T-helper 2 cell (primary cell): Measurements from ENCODE around the gene USP54.

Experiments
- DNase-seq, 5 experiments: peaks; one replicate each; pipeline versions ENCODE4 v3.0.0 to v3.0.0-alpha.2; 2012 to 2022

USP54 gene

DNA sequence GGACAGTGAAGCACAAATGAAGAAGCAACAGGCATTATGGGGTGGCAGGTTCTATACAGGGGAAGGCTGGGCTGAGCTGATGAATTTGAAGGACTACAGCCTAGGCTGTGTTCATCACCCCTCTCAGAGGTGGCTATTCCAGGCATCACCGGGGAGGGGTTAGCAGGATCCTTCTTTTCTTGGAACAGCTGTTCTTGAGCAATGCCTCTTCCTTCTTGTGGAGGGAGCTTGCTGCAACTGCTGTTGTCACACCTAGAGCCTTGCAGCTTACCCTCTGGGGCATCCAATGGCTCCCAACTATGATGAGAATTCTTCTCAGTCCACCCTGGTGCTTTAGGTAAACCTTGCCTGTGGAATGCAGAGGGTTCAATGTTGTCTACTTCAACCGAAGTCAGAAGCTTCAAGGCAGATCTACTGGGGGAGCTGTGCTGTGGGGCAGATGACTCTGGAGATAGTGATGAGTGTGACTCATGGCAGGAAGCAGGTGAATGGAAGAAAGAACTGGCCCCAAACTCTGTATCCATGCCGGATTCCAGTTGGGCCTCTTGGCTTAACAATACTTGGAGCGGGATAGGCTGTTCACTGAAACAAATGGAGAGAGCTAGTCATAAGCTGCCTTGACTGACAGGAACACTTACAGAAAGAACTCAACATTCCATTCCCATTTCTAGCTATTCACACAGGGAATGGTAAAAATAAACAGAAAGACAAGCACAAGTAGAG lies 73.8 kb downstream of the USP54 start:
- no peak for DNase-seq

DNA sequence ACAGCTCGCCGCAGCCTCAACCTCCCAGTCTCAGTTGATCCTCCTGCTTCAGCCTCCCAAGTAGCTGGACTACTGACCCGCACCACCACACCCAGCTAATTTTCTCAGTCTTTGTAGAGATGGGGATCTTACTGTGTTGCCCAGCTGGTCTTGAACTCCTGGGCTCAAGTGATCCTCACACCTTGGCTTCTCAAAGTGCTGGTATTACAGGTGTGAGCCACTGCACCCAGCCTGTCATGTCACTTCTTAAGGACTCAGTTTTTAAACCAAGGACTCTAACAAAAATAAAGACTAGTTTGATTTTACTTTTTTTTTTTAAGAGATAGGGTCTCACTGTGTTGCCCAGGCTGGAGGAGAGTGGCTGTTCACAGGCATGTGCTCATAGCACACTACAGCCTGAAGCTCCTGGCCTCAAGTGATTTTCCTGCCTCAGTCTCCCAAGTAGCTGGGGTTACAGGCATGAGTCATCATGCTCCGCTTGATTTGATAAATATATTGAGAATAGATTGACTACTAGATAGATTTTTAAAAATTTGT lies 78.9 kb downstream of the USP54 start:
- no peak for DNase-seq

- DNase-seq: peak in 1 of 5 experiments; percentile 74
Observed at GRCh38 chr10:73509695-73510094, 81.4 kb downstream of the USP54 start.

GRCh38 chr10:73506491-73506890 lies 84.7 kb downstream of the USP54 start:
- DNase-seq: no peak

DNA sequence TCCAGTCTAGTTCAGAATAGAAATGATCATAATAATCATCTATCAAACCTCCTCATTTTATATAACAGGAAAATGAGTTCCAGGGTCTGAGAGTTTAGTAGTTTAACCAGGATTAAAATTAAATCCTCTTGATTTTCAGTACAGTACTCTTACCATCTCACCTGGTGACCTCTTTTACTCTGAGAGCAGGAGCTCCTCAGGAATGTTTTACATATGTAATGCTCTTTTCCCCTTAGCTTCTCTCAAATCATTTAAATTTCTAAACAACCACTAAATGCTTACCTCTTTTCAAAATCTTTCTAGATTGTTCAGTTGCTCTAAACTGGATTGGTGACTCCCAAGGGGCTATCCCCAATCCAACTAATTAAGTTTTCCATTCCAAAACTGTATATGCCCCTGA lies 85.1 kb downstream of the USP54 start:
- DNase-seq: no peak

- DNase-seq: no peak
Observed at GRCh38 chr10:73503037-73503436, 88.1 kb downstream of the USP54 start.

GRCh38 chr10:73501651-73502050 lies 89.5 kb downstream of the USP54 start:
- DNase-seq: no peak

- no peak for DNase-seq
Observed at GRCh38 chr10:73497623-73498022, 93.5 kb downstream of the USP54 start.

- peak; percentile 79 to 98 (median 87) for DNase-seq
Observed at GRCh38 chr10:73495884-73496674, 95.1 kb downstream of the USP54 start, which contains the start of gene PPP3CB. PPP3CB (minus strand) TSS chr10:73496024; CDS start chr10:73495889, 135 bp downstream.

- DNase-seq: peak; percentile 75 to 97 (median 86)
Observed at GRCh38 chr10:73495226-73495883, 95.8 kb downstream of the USP54 start.

DNA sequence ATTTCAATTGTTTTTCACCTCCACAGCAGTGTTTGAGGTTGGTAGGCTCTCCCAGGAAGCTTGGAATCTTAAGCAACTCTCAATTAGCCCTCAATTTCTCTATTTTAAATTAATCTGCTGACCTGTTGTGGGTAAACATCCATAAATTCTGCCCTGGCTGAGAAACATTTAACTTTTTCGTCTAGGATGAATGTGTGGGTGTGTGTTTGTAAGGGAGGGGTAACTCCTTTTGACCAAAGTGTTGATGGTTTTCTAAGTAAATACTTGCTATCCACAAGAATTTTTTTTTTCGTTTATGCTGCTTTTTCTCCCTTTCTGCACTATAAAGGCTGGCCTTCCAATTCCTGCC lies 96.3 kb downstream of the USP54 start:
- no peak for DNase-seq

DNA sequence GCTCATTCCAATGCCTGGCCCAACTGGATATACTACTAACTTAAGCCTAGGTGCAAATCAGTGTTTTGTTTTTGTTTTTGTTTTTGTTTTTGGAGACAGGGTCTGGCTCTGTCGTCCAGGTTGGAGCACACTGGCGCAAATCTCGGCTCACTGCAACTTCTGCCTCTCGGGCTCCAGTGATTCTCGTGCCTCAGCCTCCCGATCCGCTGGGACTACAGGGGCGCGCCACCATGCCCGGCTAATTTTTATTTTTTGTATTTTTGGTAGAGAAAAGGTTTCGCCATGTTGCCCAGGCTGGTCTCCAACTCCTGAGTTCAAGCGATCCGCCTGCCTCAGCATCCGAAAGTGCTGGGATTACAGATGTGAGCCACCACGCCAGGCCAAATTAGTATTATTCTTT lies 96.9 kb downstream of the USP54 start:
- no peak for DNase-seq

DNA sequence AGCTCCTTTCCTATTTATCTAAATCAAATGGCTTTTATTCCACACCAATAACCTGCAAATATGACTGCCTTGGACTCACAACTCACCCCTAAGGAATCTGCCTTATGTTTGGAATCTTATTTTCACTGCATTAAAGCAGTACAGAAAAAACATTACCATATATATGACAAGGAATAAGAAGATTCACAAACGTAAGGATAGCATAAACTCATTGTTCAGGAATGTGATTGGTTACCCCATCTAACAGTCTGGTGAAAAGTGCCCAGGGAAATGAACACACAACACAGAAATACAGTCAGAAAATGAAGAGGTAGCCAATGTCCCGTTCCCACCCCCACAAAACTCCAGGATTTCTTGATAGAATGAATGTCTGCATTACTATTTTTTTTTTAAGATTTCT lies 97.4 kb downstream of the USP54 start:
- DNase-seq: no peak

DNA sequence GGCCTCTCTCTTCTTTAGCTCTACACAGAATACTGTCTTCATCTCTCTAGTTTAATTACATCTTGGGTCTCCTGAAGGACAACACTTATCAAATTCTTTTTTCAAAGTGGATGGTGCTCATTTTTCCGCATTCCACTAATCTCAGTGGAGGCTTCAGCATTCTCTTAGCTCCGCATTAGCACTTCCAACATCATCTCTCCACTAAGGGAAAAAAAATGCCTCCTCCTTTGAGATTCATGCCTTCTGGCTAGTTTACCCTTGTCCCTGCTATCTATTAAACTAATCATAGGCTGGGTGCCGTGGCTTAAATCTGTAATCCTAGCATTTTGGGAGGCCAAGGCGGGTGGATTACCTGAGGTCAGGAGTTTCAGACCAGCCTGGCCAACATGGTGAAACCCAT lies 104.5 kb downstream of the USP54 start:
- no peak for DNase-seq

DNA sequence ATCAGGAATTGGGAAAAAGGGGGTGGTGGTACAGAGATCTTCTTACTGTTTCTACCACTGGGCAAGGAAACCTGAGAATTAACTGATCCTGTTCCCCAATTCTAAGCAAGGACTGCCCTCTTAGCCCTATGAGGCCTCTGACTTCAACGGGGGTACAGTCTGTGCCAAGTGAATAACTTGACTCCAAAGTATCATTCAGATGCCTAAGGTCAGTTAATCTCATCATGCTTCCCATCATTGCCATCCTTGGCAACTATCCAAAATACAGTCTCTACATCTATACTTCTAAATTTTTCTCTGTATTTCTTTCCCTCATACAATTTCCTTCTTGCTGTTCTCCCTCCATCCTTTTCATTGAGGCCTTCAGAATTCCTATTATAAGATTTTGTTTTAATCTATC lies 105.8 kb downstream of the USP54 start:
- no peak for DNase-seq

GRCh38 chr10:73480158-73480557 lies 111.0 kb downstream of the USP54 start:
- DNase-seq: peak in 1 of 5 experiments; percentile 92

DNA sequence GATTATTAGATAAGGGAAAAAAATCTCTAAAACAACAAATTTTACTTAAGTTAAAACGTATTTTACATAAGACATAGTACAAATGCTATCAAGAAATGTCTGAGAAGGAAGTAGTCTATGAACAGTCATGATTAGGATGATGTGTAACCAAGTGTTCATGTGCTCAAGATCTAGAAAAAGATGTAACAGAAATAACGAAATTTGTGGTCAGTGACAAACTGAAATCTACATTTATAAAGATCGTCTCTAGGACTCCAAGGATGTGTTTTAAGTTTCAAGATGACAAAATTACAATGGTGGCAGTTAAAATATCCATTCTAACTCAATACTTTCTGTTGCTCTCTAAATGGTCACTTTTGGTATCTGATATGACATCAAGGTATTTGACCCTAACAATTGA lies 112.5 kb downstream of the USP54 start:
- DNase-seq: peak in 1 of 5 experiments; percentile 90

- DNase-seq: no peak
Observed at GRCh38 chr10:73471226-73471625, 119.9 kb downstream of the USP54 start.

GRCh38 chr10:73469579-73469978 lies 121.6 kb downstream of the USP54 start:
- no peak for DNase-seq

- peak in 1 of 5 experiments; percentile 52 for DNase-seq
Observed at GRCh38 chr10:73467206-73467605, 123.9 kb downstream of the USP54 start.

DNA sequence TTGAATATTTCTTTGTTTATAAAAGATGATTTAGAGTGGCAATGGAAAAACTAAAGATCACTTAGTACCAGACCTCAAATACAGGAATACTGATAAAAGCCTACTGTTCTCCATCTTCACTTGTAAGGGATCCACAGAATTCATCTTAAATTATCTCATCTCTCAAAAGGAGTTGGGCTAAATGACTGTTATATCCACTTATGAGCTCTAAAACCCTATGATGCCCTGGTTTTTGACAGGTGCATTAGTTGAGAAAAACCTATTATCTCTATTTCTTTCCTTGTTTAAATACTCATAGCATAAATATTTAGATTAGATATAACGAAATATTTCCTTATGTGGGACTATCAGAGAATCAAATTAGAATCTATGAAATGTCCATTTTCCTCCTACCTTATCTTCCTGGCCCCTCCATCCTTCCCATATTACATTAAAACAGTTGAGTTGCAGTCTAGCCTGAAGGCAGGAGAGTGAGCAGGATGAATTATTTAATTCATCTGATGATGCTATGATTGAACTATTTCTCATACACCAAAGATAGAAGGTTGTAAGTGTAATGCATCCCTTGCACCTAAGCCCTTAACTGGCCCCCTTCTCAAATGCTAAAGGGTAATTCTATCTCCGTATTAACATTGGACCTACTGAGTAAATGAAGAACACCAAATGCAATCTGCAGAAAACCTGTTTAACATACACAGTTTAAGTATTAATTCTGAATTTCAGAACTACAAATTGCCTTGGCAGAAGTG lies 125.0 kb downstream of the USP54 start:
- no peak for DNase-seq

DNA sequence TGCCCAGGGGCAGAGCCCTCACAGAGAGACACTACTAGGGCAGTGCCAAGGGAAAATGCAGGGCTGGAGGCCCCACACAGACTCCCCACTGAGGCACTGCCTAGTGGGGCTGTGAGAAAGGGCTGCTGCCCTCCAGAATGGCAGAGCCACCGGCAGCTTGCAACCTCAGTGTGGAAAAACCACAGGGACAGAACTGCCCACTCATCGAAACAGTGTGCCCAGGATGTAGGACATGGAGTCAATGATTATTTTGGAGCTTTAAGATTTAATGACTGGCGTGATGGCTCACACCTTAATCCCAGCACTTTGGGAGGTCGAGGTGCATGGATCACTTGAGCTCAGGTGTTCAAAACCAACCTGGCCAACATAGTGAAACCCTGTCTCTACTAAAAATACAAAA lies 130.2 kb downstream of the USP54 start:
- DNase-seq: no peak
